Measurements from ENCODE around the gene ARHGAP31.

Gene ARHGAP31

DNA sequence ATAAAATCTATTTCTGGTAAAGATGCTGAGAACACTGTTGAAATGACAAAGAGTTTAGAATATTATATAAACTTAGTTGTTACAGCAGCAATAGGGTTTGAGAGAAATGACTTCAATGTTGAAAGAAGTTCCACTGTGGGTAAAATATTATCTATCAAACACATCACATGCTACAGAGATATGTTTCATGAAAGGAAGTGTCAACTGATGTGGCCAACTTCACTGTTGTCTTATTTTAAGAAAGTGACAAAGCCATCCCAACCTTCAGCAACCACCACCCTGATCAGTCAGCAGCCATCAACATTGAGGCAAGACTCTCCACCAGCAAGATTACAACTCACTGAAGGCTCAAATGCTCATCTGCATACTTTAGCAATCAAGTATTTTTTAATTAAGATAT, 149.0 kb downstream of the ARHGAP31 start:
- no peak for DNase-seq (ENCODE audit: low read depth)

DNA sequence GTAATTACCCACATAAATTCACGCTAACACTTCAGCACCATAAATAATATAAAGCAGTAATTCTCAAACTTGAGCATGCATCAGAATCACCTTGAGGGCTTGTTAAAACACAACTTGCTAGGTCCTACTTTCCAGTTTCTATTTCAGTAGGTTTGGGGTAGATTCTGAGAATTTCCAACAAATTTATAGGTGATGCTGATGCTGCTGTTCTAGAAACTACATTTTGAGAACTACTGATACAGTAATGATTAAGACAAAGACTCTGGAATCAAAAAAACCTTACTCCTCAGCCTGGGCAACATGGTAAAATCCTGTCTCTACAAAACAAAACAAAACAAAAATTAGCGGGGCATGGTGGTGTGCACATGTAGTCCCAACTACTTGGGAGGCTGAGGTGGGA, 150.4 kb downstream of the ARHGAP31 start:
- no peak for DNase-seq (ENCODE audit: low read depth)

DNA sequence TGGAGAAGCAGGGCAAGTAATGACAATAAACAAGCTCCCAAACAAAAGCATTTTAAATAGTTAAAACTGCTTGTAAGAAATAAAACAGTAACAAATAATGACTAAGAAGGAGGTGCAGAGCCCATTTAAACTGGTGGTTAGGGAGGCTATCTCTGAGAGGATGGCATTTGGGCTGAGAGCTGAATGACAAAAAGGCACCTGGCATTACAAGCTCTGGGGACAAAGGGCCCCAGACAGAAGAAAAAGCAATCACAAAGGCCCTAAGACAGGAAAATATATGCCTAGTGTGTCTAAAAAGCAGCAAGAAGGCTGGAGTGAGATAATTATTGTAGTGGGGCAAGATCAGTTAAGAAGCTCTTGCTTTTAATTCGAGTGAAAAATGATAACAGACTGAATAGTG, 159.6 kb downstream of the ARHGAP31 start:
- no peak for DNase-seq (ENCODE audit: low read depth)

DNA sequence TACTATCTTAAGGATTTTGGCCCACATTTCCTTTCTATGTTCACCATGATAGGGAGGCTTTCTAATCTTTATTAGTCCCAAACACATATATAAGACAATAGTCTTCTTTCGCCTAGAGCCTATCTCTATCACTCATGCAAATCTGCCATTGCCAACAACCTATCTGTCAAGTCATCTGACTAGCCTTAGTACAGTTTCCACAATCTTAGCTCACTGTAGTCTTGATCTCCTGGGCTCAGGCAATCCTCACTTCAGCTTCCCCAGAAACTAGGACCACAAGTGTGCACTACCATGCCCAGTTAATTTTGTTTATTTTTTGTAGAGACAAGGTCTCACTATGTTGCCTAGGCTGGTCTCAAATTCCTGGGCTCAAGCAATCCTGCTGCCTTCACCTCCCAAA, 162.3 kb downstream of the ARHGAP31 start:
- no peak for DNase-seq (ENCODE audit: low read depth)

DNA sequence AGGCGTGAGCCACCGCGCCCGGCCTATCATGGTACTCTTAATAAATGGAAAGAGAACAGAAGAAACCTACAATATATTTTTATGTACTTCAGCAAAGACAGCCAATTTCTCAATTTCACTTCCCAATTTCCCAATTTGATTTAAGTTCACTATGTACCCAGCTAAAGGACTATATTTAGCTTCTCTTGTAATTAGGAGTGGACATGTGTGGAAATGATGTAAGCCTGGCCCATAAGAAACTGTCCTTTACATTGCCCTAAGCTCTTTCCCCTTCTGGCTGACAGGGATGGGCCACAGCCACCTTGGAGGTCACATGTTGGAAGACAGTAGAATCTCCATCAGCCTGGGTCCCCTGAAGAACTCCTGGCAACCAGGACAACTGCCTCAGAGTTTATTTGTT, 163.1 kb downstream of the ARHGAP31 start:
- DNase-seq (ENCODE audit: low read depth), result no peak

DNA sequence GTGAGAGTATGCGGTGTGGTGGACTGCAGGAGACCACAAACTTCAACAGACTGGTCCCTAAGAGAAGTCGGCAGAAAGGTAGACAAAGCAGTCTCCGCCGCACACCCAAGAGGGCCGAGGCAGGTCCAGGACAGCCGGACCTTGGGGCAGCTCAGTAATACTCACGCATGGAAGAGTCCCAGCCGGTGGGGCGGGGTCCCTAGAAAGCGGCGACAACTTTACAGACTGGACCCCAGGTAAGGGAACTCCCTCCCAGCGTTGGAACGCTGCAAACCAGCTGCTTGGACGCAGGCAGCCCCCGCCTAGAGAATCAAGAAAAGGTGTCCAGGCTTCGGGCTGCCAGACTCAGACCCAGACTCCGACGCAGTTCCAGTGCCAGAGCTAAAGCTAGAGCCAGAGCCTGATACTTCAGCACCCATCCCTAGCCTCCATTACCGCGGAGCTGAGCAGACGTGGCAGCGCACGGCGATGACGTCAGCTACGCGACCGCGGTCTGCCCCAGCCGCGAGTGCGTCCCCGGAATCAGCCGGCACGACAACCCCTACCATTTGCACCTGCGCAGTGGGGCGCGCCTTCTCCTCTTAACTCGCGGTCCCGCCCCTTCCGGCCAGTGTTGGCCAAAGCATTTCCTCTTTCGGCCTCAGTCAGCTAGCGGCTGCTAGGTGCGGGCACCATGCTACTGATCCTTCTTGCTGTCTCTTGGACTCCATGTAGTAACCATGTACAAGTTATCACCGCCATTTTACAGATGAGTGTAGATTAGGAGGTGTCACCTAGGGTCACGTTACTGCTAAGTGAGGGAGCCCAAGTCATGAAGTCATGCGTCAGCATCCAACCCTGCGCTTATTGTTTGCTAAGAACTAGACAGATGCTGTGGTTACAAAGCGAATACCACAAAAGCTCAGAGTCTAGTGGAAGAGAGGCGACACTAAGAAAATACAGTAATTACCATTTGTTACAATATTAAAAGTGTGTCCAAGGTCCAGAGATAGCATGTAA, 169.3 kb downstream of the ARHGAP31 start, which contains the start of gene TMEM39A:
TSS of gene TMEM39A (minus strand) at position 445 of the 999 bp plus-strand sequence. CDS start 1,541 bp downstream, outside the sequence.
- peak; percentile 99 for DNase-seq (ENCODE audit: low read depth)

DNA sequence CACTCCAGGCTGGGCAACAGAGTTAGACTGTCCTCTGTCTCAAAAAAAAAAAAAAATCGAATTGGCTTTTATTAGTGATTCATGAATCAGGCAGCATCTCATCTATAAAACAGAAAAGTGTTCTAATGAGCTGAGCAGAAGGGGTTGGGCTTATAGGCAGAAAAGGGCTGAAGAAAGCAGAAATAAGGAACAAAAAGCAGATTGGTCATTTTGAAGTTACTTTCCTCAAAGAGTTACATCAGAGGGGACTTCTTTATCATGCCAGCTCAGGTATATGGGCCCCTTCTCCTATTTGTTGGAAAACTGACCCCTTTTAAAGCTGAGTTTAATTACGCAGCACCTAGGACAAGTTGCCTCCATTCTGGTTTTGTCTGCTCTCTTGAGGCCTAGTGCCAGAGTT, 173.9 kb downstream of the ARHGAP31 start:
- no peak for DNase-seq (ENCODE audit: low read depth)

DNA sequence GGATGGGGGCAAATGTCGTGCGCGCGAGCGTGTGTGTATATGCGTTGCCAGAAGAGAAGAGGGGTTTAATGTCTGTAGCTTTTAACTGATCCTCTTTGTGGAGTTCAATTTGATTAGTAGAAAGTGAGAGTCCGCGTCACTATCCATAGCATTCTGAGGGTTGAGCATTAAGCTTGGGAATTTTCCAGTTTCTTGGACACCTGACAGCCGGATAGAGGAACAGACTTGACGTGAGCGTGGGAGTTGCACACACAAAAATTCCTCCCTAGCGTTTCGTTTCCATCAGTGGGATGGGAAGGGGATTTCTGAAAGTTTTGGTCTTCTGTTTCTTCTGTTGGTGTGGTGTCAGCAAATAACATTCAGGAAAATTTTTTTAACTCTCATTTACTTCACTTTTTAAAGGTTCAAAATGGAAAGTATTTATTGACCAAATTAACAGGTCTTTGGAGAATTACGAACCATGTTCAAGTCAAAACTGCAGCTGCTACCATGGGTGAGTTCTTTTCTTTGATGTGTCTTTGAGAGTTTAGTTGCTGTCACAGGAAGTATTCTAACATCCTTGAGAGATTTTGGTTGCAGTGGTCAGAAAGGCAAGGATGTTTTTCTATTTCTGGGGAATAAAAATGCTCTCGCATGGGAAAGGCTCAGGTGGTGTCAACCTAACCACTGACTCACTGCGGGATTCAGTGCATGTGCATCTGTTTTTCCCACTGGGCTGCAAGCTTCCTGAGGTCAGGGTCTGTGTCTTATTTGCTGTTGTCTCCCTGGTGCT, 175.4 kb downstream of the ARHGAP31 start:
- no peak for DNase-seq (ENCODE audit: low read depth)

Data from activated T-cell treated with anti-CD3 and anti-CD28 coated beads for 48 hours (primary cell).